Measurements from ENCODE around the gene SERINC3. TPM values are rescaled to one million over a fixed set of nuclear protein-coding genes. Genes with fewer than 3 reads are reported as not detected.

SERINC3 gene
- total and polyA plus RNA-seq, 2 donors (not counting 1 experiment from before 2014, with no cell fraction given), result 31.4 to 51.6 TPM

- Mint-ChIP-seq H3K4me1 (no peaks in the 10 kb centered on the region), H3K4me3 (no peak overlapping the region), H3K27ac (no peak overlapping the region), H3K27me3 (no peaks in the 10 kb centered on the region), H3K9me3 (ENCODE audit: insufficient read depth) (no peaks in the 10 kb centered on the region)
- Histone ChIP-seq H3K9me3 (ENCODE audit: control extremely low read depth in 1 of 3, control insufficient read depth in 2 of 3, insufficient read depth in 1 of 3, low read length in 2 of 3) (no peaks in the 10 kb centered on the region), H4K20me1 (ENCODE audit: control insufficient read depth, insufficient read depth, low read length, poor library complexity, severe bottlenecking) (no peaks in the 10 kb centered on the region), H3K9ac (ENCODE audit: low read length) (no peak overlapping the region), H3K27me3 (replicated peaks in 1 of 4; ENCODE audit: control extremely low read depth in 1 of 4, control insufficient read depth in 3 of 4, insufficient read depth in 4 of 4, low read length in 3 of 4) (peaks cover 0 to 2% (median 0%) of the 10 kb centered on the region in 4 experiments), H3K36me3 (replicated peaks in 1 of 2; ENCODE audit: control extremely low read depth in 1 of 2, control insufficient read depth in 1 of 2, extremely low read depth in 1 of 2, insufficient read depth in 2 of 2, low read length in 1 of 2) (no peaks in the 10 kb centered on the region), H3K79me2 (ENCODE audit: control insufficient read depth, insufficient read depth, low read length) (no peaks in the 10 kb centered on the region), H3K4me1 (ENCODE audit: control insufficient read depth in 2 of 2, insufficient read depth in 2 of 2, low read length in 2 of 2) (no peaks in the 10 kb centered on the region), H3K4me2 (replicated peaks; ENCODE audit: low read depth, low read length, poor library complexity, severe bottlenecking) (no peak overlapping the region), H2AFZ (ENCODE audit: insufficient read depth, low read depth, low read length, poor library complexity, severe bottlenecking) (no peak overlapping the region), H3K27ac (ENCODE audit: low read length in 2 of 2) (no peak overlapping the region), H3K4me3 (ENCODE audit: control extremely low read depth in 1 of 5, extremely low read depth in 1 of 5, insufficient read depth in 1 of 5, low read depth in 2 of 5, low read length in 4 of 5) (no peak overlapping the region)
- intact Hi-C loops (cut with micrococcal nuclease), result no loop called here
- ChIA-PET CTCF (no interaction called here), POLR2A (no interaction called here)
- no peak for ATAC-seq (ENCODE audit: low read depth)
- no CpG with 5 or more reads among the region's 3 CpGs for WGBS (ENCODE audit: insufficient coverage)
- no peak for DNase-seq
- TF ChIP-seq EZH2 (IDR thresholded peaks at IDR 0.05; ENCODE audit: borderline replicate concordance, insufficient read depth, low read depth, low read length, poor library complexity, severe bottlenecking) (no peak), CTCF (IDR thresholded peaks at IDR 0.05) (no peak)
Observed at GRCh38 chr20:44455126-44455525, 66.7 kb downstream of the SERINC3 start.

DNA sequence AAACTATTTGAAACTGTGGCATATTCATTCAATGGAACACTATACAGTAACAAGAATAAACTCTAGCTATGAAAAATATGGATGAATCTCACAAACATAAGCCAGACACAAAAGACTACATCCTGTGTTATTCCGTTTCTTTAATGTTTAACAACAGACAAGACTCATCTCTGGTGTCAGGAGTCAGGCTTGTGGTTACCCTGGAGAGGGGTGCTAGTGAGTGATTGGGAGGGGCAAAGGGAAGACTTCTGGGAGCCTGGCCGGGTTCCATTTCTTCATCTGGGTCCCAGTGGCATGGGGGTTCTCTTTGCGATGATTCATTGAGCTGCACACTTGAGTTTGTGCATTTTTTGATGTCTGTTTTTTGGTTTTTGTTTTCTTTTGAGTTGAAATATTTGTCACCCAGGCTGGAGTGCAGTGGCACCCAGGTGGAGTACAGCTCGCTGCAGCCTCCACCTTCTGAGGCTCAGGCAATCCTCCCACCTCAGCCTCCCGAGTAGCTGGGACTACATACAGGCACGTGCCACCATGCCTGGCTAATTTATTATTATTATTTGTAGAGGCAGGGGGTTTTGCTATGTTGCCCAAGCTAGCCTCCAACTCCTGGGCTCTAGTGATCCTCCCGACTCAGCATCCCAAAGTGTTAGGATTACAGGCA lies 67.4 kb downstream of the SERINC3 start:
- H3K4me2 ChIP-seq (replicated peaks; ENCODE audit: low read depth, low read length, poor library complexity, severe bottlenecking), result no peak overlapping the region
- WGBS (ENCODE audit: insufficient coverage), result 92% methylated on average over 2 of the region's 7 CpGs
- peaks cover 0 to 2% (median 0%) of the 10 kb centered on the region in 4 experiments for H3K27me3 ChIP-seq (replicated peaks in 1 of 4; ENCODE audit: control extremely low read depth in 1 of 4, control insufficient read depth in 3 of 4, insufficient read depth in 4 of 4, low read length in 3 of 4)
- no peak overlapping the region for H3K27ac Mint-ChIP-seq
- intact Hi-C loops (cut with micrococcal nuclease), result no loop called here
- H3K79me2 ChIP-seq (ENCODE audit: control insufficient read depth, insufficient read depth, low read length), result no peaks in the 10 kb centered on the region
- TF ChIP-seq CTCF (IDR thresholded peaks at IDR 0.05), result no peak
- no peaks in the 10 kb centered on the region for H3K4me1 Mint-ChIP-seq
- ATAC-seq (ENCODE audit: low read depth) (no peak), DNase-seq (no peak)
- POLR2A ChIA-PET, result no interaction called here
- H3K9me3 ChIP-seq (ENCODE audit: control extremely low read depth in 1 of 3, control insufficient read depth in 2 of 3, insufficient read depth in 1 of 3, low read length in 2 of 3), result no peaks in the 10 kb centered on the region
- CTCF ChIA-PET, result interaction anchor here (0.5 kb wide), 1 partner anchor 811 kb away, joined by 3 read pairs; no protein-coding TSS in a partner anchor
- H2AFZ ChIP-seq (ENCODE audit: insufficient read depth, low read depth, low read length, poor library complexity, severe bottlenecking), result no peak overlapping the region
- H3K27ac ChIP-seq (ENCODE audit: low read length in 2 of 2), result no peak overlapping the region
- no peak overlapping the region for H3K9ac ChIP-seq (ENCODE audit: low read length)
- no peak overlapping the region for H3K4me3 Mint-ChIP-seq
- H3K4me3 ChIP-seq (ENCODE audit: control extremely low read depth in 1 of 5, extremely low read depth in 1 of 5, insufficient read depth in 1 of 5, low read depth in 2 of 5, low read length in 4 of 5), result no peak overlapping the region
- H3K36me3 ChIP-seq (replicated peaks in 1 of 2; ENCODE audit: control extremely low read depth in 1 of 2, control insufficient read depth in 1 of 2, extremely low read depth in 1 of 2, insufficient read depth in 2 of 2, low read length in 1 of 2), result no peaks in the 10 kb centered on the region
- H3K27me3 Mint-ChIP-seq, result no peaks in the 10 kb centered on the region
- H3K9me3 Mint-ChIP-seq (ENCODE audit: insufficient read depth), result no peaks in the 10 kb centered on the region
- H3K4me1 ChIP-seq (ENCODE audit: control insufficient read depth in 2 of 2, insufficient read depth in 2 of 2, low read length in 2 of 2), result no peaks in the 10 kb centered on the region
- no peaks in the 10 kb centered on the region for H4K20me1 ChIP-seq (ENCODE audit: control insufficient read depth, insufficient read depth, low read length, poor library complexity, severe bottlenecking)

Data from B cell (primary cell).